Type B pancreatic cell (in vitro differentiated cells): ENCODE results near the gene MYBPC2. TPM values are rescaled to one million over a fixed set of nuclear protein-coding genes. Genes with fewer than 3 reads are reported as not detected.

ENCODE experiments used
- DNase-seq: peaks from one replicate; pipeline ENCODE4 v3.0.0; 2021; ENCODE audit warnings: mixed read lengths; ENCODE audit not compliant: unreplicated experiment; ENCODE audit errors: extremely low spot score
- H3K27ac Mint-ChIP-seq: 2 replicates; pipeline ENCODE4 v1.8.0; 2021; ENCODE audit warnings: mild to moderate bottlenecking, mixed read lengths
- H3K27me3 Mint-ChIP-seq: 2 replicates; pipeline ENCODE4 v1.8.0; 2021; ENCODE audit warnings: mixed read lengths
- H3K36me3 Mint-ChIP-seq: 2 replicates; pipeline ENCODE4 v1.8.0; 2021; ENCODE audit warnings: mixed read lengths
- H3K4me1 Mint-ChIP-seq: one replicate; pipeline ENCODE4 v1.8.0; 2021; ENCODE audit warnings: mixed read lengths; ENCODE audit not compliant: unreplicated experiment
- H3K4me3 Mint-ChIP-seq: 2 replicates; pipeline ENCODE4 v1.8.0; 2021; ENCODE audit warnings: mild to moderate bottlenecking, mixed read lengths
- H3K9me3 Mint-ChIP-seq: 2 replicates; pipeline ENCODE4 v1.8.0; 2021; ENCODE audit warnings: mixed read lengths
- total RNA-seq: library from RNA; stranded (reverse); gene quantifications from 2 replicates; pipeline ENCODE4 v1.2.1, GENCODE V29; 2021; ENCODE audit warnings: low replicate concordance
- TF ChIP-seq, protein P1 (sequence below): fragments of 200-600 bp; sonication (generic); conservative IDR thresholded peaks from 2 replicates; pipeline ENCODE4 v1.5.0; 2021; ENCODE audit warnings: antibody characterized with exemption, mild to moderate bottlenecking

The MYBPC2 gene
- total RNA-seq, 1 donor from 2014 or later, result 0.12 TPM

DNA sequence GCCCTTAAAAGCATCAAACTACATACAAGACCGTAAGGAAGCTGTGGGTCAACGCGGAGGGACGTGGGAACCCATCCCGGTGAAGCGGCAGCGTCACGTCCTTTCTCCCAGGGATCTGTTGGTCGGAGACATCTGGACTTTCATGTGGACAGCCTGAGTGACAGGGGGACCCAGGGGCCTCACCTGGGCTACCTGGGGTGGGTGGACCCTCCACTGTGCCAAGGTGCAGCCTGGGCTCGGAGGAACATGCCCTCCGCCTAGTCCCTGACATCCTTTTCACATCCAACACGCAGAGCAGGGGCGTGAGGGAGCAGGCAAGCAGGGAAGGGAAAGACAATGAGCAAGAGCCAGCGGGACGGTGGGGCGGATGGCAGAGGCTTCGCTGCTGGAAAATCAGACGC, 57.7 kb downstream of the MYBPC2 start:
- no peak overlapping the region for H3K27ac Mint-ChIP-seq
- H3K36me3 Mint-ChIP-seq, result peaks cover 13% of the 10 kb centered on the region
- no peaks in the 10 kb centered on the region for H3K9me3 Mint-ChIP-seq
- DNase-seq, result no peak
- no peak overlapping the region for H3K4me3 Mint-ChIP-seq
- TF ChIP-seq, protein P1, sequence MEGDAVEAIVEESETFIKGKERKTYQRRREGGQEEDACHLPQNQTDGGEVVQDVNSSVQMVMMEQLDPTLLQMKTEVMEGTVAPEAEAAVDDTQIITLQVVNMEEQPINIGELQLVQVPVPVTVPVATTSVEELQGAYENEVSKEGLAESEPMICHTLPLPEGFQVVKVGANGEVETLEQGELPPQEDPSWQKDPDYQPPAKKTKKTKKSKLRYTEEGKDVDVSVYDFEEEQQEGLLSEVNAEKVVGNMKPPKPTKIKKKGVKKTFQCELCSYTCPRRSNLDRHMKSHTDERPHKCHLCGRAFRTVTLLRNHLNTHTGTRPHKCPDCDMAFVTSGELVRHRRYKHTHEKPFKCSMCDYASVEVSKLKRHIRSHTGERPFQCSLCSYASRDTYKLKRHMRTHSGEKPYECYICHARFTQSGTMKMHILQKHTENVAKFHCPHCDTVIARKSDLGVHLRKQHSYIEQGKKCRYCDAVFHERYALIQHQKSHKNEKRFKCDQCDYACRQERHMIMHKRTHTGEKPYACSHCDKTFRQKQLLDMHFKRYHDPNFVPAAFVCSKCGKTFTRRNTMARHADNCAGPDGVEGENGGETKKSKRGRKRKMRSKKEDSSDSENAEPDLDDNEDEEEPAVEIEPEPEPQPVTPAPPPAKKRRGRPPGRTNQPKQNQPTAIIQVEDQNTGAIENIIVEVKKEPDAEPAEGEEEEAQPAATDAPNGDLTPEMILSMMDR, result no peak
- H3K27me3 Mint-ChIP-seq, result peaks cover 77% of the 10 kb centered on the region
- peaks cover 17% of the 10 kb centered on the region for H3K4me1 Mint-ChIP-seq

DNA sequence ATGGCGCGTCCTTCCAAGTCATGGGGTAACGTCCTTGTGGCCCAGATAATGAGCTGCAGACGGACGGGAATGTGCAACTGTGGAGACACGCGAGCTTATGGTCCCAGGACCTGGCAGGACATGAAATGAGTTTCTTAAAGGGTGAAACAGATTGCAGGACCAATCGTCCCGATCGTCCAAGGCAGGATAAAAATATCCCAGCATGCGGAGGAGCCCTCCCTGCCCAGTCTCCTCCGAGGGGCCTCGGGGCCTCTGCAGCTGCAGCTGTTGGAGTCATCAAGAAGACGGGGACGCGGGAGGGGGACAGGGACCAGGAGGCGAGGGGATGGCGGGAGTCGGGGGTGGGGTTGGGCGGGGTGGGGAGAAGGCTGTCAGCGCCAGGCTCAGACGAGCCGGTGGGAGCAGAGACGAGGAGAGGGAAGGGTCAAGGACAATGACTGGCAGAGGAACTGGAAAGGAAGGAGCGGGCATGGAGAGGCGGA, 58.3 kb downstream of the MYBPC2 start:
- no peak for DNase-seq
- Mint-ChIP-seq H3K4me3 (no peak overlapping the region), H3K36me3 (peaks cover 13% of the 10 kb centered on the region), H3K9me3 (no peaks in the 10 kb centered on the region), H3K27ac (no peak overlapping the region), H3K27me3 (peaks cover 80% of the 10 kb centered on the region), H3K4me1 (peaks cover 17% of the 10 kb centered on the region)
- TF ChIP-seq, protein P1, result no peak

DNA sequence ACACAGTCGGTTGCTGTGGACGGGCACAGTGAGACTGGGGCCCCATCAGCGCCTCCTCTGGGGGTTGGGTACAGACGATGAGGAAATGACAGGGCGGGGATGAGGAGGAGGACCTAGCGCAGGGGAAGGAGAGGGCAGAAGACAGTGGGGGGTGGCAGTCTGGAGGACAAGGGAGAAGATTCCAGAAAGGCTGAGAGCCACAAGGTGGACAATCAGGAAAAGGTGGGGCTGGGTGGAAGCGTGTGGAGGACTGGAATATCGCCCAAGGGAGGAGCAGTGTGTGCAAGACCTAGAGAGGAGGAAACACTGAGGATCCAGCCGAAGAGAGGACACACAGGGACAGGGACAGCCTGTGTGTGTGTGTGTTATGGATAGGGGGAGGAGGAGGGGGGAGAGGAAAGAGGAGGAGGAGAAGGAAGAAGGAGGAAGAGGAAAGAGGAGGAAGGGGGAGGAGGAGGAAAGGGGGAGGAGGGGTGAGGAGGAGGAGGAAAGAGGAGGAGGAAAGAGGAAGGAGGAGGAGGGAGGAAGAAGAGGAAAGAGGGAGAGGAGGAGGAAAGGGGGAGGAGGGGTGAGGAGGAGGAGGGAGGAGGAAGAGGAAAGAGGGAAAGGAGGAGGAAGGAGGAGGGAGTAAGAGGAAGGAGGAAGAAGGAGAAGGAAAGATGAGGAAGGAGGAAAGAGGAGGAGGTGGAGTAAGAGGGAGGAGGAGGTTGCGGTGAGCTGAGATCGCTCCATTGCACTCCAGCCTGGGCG, 59.8 kb downstream of the MYBPC2 start:
- Mint-ChIP-seq H3K4me1 (peaks cover 17% of the 10 kb centered on the region), H3K36me3 (peaks cover 6% of the 10 kb centered on the region), H3K9me3 (no peaks in the 10 kb centered on the region), H3K4me3 (no peak overlapping the region), H3K27ac (peak overlapping the region; percentile 8), H3K27me3 (peaks cover 74% of the 10 kb centered on the region)
- TF ChIP-seq, protein P1, result no peak
- DNase-seq, result no peak

DNA sequence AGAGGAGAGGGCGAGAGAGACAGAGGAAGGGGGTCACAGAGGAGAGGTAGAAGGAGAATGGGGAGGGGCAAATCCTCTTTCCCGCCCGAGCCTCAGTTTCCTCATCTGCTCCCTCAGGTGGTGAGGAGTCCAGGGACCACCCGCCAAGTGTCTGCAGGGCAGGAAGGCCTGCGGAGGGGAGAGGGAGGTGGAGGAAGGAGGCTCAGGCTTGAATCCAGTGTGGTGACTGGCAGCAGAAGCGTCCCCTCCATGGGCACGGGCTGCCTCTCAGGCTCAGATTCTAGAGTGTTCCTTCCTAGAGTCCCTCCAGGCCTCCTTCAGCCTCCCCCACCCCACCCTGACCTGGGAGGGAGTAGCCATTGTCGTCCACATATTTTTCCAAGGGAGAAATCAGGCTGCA, 60.5 kb downstream of the MYBPC2 start:
- Mint-ChIP-seq H3K4me1 (peaks cover 17% of the 10 kb centered on the region), H3K36me3 (peaks cover 6% of the 10 kb centered on the region), H3K27ac (no peak overlapping the region), H3K4me3 (no peak overlapping the region), H3K9me3 (no peaks in the 10 kb centered on the region), H3K27me3 (peaks cover 70% of the 10 kb centered on the region)
- TF ChIP-seq, protein P1, result no peak
- DNase-seq, result no peak

DNA sequence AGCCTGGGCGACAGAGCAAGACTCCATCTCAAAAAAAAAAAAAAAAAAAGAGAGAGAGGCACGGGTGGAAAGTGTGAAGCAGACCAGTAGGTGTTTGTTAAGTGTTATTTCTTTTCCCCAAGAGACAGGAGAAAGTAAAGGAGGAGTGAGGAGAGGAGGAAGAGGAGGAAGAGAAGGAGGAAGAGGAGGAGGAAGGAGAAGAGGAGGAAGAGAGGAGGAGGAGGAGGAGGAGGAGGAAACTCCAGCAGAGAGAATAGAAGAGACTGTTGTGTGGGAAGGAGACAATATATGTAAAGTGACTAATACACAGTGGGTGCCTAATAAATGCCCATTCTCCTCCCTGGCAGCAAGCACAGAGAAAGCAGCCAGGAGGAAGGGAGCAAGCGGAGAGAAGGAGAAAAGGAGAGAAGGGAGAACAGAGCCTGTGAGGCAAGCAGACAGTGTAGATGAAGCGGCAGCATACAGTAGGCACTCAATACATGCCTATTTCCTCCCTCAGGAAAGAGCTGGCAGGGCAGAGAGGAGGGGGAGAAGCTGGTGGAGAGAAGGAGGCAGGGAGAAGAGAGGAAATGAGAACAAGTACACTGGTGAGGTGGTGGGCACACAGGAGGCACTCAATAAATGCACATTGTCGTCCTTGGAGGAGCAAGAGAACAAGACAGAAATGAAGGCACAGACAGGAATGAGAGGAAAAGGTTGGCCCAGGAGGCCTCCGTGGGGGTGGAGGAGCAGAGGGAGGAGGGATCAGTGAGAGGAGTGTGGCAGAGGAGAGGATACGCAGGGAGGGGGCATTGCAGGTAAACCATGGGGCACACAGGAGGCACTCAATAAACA, 61.7 kb downstream of the MYBPC2 start:
- Mint-ChIP-seq H3K4me3 (no peak overlapping the region), H3K4me1 (peaks cover 12% of the 10 kb centered on the region), H3K27me3 (peaks cover 57% of the 10 kb centered on the region), H3K9me3 (no peaks in the 10 kb centered on the region), H3K36me3 (peaks cover 3% of the 10 kb centered on the region), H3K27ac (no peak overlapping the region)
- TF ChIP-seq, protein P1, result no peak
- no peak for DNase-seq
